ENCODE data around the gene CALML5. TPM values are rescaled to one million over a fixed set of nuclear protein-coding genes. Genes with fewer than 3 reads are reported as not detected.

Gene CALML5
- total RNA-seq, result not detected in 2 replicates

DNA sequence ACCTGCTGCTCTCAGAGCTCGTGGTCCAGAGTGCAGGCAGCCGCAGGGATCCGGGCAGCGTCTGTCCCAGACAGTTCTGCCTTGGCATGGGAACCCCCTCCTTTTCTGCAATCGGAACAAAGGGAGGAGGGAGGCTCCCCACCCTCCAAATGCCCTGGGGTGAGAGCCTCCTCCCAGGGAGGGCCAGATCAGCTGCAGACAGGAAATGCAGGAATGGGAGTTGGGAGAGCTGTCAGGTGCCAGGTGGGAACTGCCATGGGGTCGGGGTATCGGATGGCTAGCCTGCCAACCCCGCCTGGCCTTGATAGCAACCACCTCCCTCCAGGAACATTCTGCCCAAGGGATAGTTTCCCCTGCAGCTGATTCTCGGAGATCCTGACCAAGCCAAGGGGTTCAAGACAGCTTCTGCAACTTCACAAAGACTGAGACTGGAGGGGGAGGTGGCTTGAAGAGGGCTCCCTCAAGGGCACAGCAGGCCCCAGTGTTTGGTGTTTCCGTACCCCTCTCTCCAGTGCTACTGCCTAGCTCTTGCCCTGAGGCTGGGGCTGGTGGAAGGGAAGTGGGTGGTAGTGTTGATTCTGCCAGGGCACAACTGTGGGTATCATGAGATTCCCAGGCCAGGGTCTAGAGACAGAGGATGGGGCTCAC is at the start of gene CALML5:
Gene CALML5 (minus strand): TSS at position 78 of the 648 bp plus-strand sequence. CDS start 132 bp downstream, outside the sequence.

DNA sequence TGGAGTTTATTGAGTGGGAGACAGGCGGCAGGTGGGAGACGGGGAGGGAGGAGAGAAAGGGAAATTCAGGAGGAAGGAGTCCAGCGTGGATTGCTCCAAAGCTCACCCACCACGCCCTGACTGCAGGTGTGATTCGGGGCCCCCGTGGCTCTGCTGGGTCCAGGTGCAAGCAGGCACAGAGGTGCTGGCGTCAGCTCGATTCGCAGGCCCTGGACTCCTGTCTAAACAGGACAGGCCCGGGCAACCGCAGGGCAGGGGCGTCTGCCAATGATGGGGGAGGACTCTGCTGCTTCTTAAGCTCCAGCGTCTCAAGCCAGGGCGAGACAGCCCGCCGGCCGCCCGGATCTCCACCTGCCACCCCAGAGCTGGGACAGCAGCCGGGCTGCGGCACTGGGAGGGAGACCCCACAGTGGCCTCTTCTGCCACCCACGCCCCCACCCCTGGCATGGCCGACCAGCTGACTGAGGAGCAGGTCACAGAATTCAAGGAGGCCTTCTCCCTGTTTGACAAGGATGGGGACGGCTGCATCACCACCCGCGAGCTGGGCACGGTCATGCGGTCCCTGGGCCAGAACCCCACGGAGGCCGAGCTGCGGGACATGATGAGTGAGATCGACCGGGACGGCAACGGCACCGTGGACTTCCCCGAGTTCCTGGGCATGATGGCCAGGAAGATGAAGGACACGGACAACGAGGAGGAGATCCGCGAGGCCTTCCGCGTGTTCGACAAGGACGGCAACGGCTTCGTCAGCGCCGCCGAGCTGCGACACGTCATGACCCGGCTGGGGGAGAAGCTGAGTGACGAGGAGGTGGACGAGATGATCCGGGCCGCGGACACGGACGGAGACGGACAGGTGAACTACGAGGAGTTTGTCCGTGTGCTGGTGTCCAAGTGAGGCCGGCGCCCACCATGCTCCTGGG is 25.5 kb upstream of the CALML5 start, which contains the start of gene CALML3:
Gene CALML3 (plus strand): TSS at position 321 of the 920 bp plus-strand sequence. CDS start 125 bp downstream, at position 446.

Other genes starting within 250 kb of the CALML5 start
- gene UCN3, start 134.6 kb downstream of the CALML5 start, total RNA-seq, result not detected in 2 replicates
- gene TUBAL3, start 94.7 kb downstream of the CALML5 start, total RNA-seq, result not detected in 2 replicates
- gene NET1, start 87.0 kb downstream of the CALML5 start, total RNA-seq, result 28.8 and 127 TPM in 2 replicates
- not detected in 2 replicates for gene CALML3, start 25.4 kb upstream of the CALML5 start, total RNA-seq
- 8.6 and 11.6 TPM in 2 replicates for gene ASB13, start 167.0 kb upstream of the CALML5 start, total RNA-seq
- gene TASOR2, start 185.3 kb upstream of the CALML5 start, total RNA-seq, result 86.1 and 134 TPM in 2 replicates

Data from smooth muscle cell of the umbilical artery (primary cell).